ENCODE data around the gene MERTK.

- TF ChIP-seq CTCF (IDR thresholded peaks at IDR 0.05) (no peak), POLR2A (IDR thresholded peaks at IDR 0.05) (no peak)
Observed at GRCh38 chr2:111904726-111905474, 6.5 kb downstream of the MERTK start.
